Naive thymus-derived CD8-positive, alpha-beta T cell (primary cell): Measurements from ENCODE around the gene LMOD2. TPM values are rescaled to one million over a fixed set of nuclear protein-coding genes. Genes with fewer than 3 reads are reported as not detected.
A peak's percentile ranks its signal among the peaks of the same experiment; 100 is the strongest.

ENCODE experiments used
- ATAC-seq, 2 donors: fragments of 150-1000 bp; cut with Tn5 transposase in 1 of 2; sonication (Bioruptor Pico), chemical (Tn5 transposase) in 1 of 2; 1 replicate in 1 of 2; 2 replicates in 1 of 2; pipeline ENCODE4 v1.10.0; 2021; ENCODE audit warnings: mild to moderate bottlenecking in 2 of 2, moderate library complexity in 2 of 2
- POLR2A ChIA-PET: fragments of 350-600 bp; sonication (Branson Sonifier 250); formaldehyde crosslinking; loops from one replicate; lab custom pipeline; 2021; ENCODE audit warnings: antibody characterized with exemption; lab: Charles Lee
- DNase-seq, 10 donors: peaks; one replicate each; pipeline versions ENCODE4 v3.0.0 to v3.0.0-alpha.2; 2020 to 2022
- H3K27ac Mint-ChIP-seq, 10 donors: one replicate each; pipeline ENCODE4 v1.8.0; 2020 to 2022; ENCODE audit warnings: mild to moderate bottlenecking in 10 of 10, mixed read lengths in 10 of 10, moderate library complexity in 4 of 10, inconsistent platforms in 1 of 10
- H3K27me3 Mint-ChIP-seq, 5 donors: one replicate each; pipeline ENCODE4 v1.8.0; 2021 to 2022; ENCODE audit warnings: mixed read lengths in 5 of 5
- H3K36me3 Mint-ChIP-seq, 3 donors: one replicate each; pipeline ENCODE4 v1.8.0; 2020 to 2022; ENCODE audit warnings: mixed read lengths in 3 of 3, mild to moderate bottlenecking in 2 of 3, inconsistent platforms in 1 of 3
- H3K4me1 Mint-ChIP-seq, 4 donors: one replicate each; pipeline ENCODE4 v1.8.0; 2021 to 2022; ENCODE audit warnings: mixed read lengths in 4 of 4
- H3K4me3 Mint-ChIP-seq, 10 donors: one replicate each; pipeline ENCODE4 v1.8.0; 2020 to 2022; ENCODE audit warnings: mild to moderate bottlenecking in 10 of 10, mixed read lengths in 10 of 10, moderate library complexity in 6 of 10, inconsistent platforms in 1 of 10
- H3K9me3 Mint-ChIP-seq, 9 donors: one replicate each; pipeline ENCODE4 v1.8.0; 2020 to 2022; ENCODE audit warnings: mixed read lengths in 9 of 9, mild to moderate bottlenecking in 3 of 9, inconsistent platforms in 1 of 9, moderate library complexity in 1 of 9
- polyA plus RNA-seq, 3 donors: library from polyadenylated mRNA; unstranded; fragments of 300-500 nt; fragmentation: Illumina TruSeq; gene quantifications; one replicate each; pipeline ENCODE4 v1.2.3, GENCODE V29; 2021
- total RNA-seq, 8 experiments: library from RNA in 2 of 8; stranded (reverse) in 2 of 8; gene quantifications; one replicate each; pipeline ENCODE4 v1.2.3 and lab custom pipeline; 2021 to 2026

LMOD2 gene
- total and polyA plus RNA-seq, 5 experiments from 2014 or later, result 0.06 to 0.23 (median 0.20) TPM; not detected in 2

GRCh38 chr7:123679614-123680013 lies 23.9 kb downstream of the LMOD2 start:
- ATAC-seq (no peak), DNase-seq (no peak)
- POLR2A ChIA-PET, result no interaction called here
- Mint-ChIP-seq H3K36me3 (peaks cover 0 to 34% (median 0%) of the 10 kb centered on the region in 3 donors), H3K9me3 (no peaks in the 10 kb centered on the region), H3K27me3 (no peaks in the 10 kb centered on the region), H3K27ac (no peak overlapping the region), H3K4me1 (no peaks in the 10 kb centered on the region), H3K4me3 (no peak overlapping the region)

- POLR2A ChIA-PET, result no interaction called here
- no peak overlapping the region for H3K27ac Mint-ChIP-seq
- H3K27me3 Mint-ChIP-seq, result no peaks in the 10 kb centered on the region
- no peak overlapping the region for H3K4me3 Mint-ChIP-seq
- no peaks in the 10 kb centered on the region for H3K4me1 Mint-ChIP-seq
- H3K9me3 Mint-ChIP-seq, result no peaks in the 10 kb centered on the region
- peaks cover 0 to 44% (median 0%) of the 10 kb centered on the region in 3 donors for H3K36me3 Mint-ChIP-seq
- ATAC-seq, result no peak
- DNase-seq, result no peak
Observed at GRCh38 chr7:123680580-123680979, 24.9 kb downstream of the LMOD2 start.

- Mint-ChIP-seq H3K4me3 (no peak overlapping the region), H3K4me1 (no peaks in the 10 kb centered on the region), H3K27me3 (no peaks in the 10 kb centered on the region), H3K9me3 (no peaks in the 10 kb centered on the region), H3K27ac (no peak overlapping the region), H3K36me3 (peaks cover 0 to 46% (median 0%) of the 10 kb centered on the region in 3 donors)
- ATAC-seq (no peak), DNase-seq (no peak)
- POLR2A ChIA-PET, result no interaction called here
Observed at GRCh38 chr7:123681561-123681960, 25.9 kb downstream of the LMOD2 start.

GRCh38 chr7:123682690-123683089 lies 27.0 kb downstream of the LMOD2 start:
- H3K9me3 Mint-ChIP-seq, result no peaks in the 10 kb centered on the region
- H3K4me3 Mint-ChIP-seq, result no peak overlapping the region
- H3K27me3 Mint-ChIP-seq, result no peaks in the 10 kb centered on the region
- H3K27ac Mint-ChIP-seq, result no peak overlapping the region
- ATAC-seq, result no peak
- POLR2A ChIA-PET, result interaction anchor here (1.1 kb wide), 1 partner anchor 66 kb away, joined by 4 read pairs; the partner anchor contains the start of gene WASL
- peak in 4 of 10 donors; percentile 22 to 47 (median 45) for DNase-seq
- H3K36me3 Mint-ChIP-seq, result peaks cover 0 to 55% (median 0%) of the 10 kb centered on the region in 3 donors
- no peaks in the 10 kb centered on the region for H3K4me1 Mint-ChIP-seq

GRCh38 chr7:123687161-123687560 lies 31.5 kb downstream of the LMOD2 start:
- no peaks in the 10 kb centered on the region for H3K9me3 Mint-ChIP-seq
- POLR2A ChIA-PET, result no interaction called here
- H3K27ac Mint-ChIP-seq, result peak overlapping the region in 4 of 10 donors; percentile 22 to 70 (median 62)
- ATAC-seq (no peak), DNase-seq (no peak)
- peaks cover 0 to 72% (median 2%) of the 10 kb centered on the region in 3 donors for H3K36me3 Mint-ChIP-seq
- peaks cover 0 to 2% (median 0%) of the 10 kb centered on the region in 4 donors for H3K4me1 Mint-ChIP-seq
- no peaks in the 10 kb centered on the region for H3K27me3 Mint-ChIP-seq
- H3K4me3 Mint-ChIP-seq, result no peak overlapping the region

- Mint-ChIP-seq H3K9me3 (no peaks in the 10 kb centered on the region), H3K36me3 (peaks cover 0 to 77% (median 7%) of the 10 kb centered on the region in 3 donors), H3K4me3 (no peak overlapping the region), H3K4me1 (peaks cover 0 to 2% (median 0%) of the 10 kb centered on the region in 4 donors), H3K27me3 (no peaks in the 10 kb centered on the region), H3K27ac (peak overlapping the region in 2 of 10 donors; percentile 22 to 70)
- DNase-seq, result no peak
- POLR2A ChIA-PET, result no interaction called here
- ATAC-seq, result no peak
Observed at GRCh38 chr7:123687727-123688126, 32.1 kb downstream of the LMOD2 start.

- DNase-seq, result no peak
- no peaks in the 10 kb centered on the region for H3K27me3 Mint-ChIP-seq
- H3K4me3 Mint-ChIP-seq, result no peak overlapping the region
- peaks cover 0 to 2% (median 0%) of the 10 kb centered on the region in 4 donors for H3K4me1 Mint-ChIP-seq
- POLR2A ChIA-PET, result no interaction called here
- H3K9me3 Mint-ChIP-seq, result no peaks in the 10 kb centered on the region
- ATAC-seq, result no peak
- peaks cover 0 to 72% (median 7%) of the 10 kb centered on the region in 3 donors for H3K36me3 Mint-ChIP-seq
- peak overlapping the region in 2 of 10 donors; percentile 43 to 80 for H3K27ac Mint-ChIP-seq
Observed at GRCh38 chr7:123689250-123689649, 33.6 kb downstream of the LMOD2 start.

GRCh38 chr7:123690550-123690949 lies 34.9 kb downstream of the LMOD2 start:
- ATAC-seq (no peak), DNase-seq (no peak)
- peaks cover 0 to 71% (median 7%) of the 10 kb centered on the region in 3 donors for H3K36me3 Mint-ChIP-seq
- POLR2A ChIA-PET, result no interaction called here
- H3K4me1 Mint-ChIP-seq, result peaks cover 0 to 2% (median 0%) of the 10 kb centered on the region in 4 donors
- no peak overlapping the region for H3K4me3 Mint-ChIP-seq
- no peaks in the 10 kb centered on the region for H3K9me3 Mint-ChIP-seq
- no peaks in the 10 kb centered on the region for H3K27me3 Mint-ChIP-seq
- no peak overlapping the region for H3K27ac Mint-ChIP-seq

- no peak for ATAC-seq
- peaks cover 0 to 72% (median 11%) of the 10 kb centered on the region in 3 donors for H3K36me3 Mint-ChIP-seq
Observed at GRCh38 chr7:123692471-123692877, 36.8 kb downstream of the LMOD2 start.

GRCh38 chr7:123695944-123696677 lies 40.4 kb downstream of the LMOD2 start:
- POLR2A ChIA-PET, result no interaction called here
- ATAC-seq, result no peak
- no peaks in the 10 kb centered on the region for H3K4me1 Mint-ChIP-seq
- no peaks in the 10 kb centered on the region for H3K9me3 Mint-ChIP-seq
- H3K27ac Mint-ChIP-seq, result no peak overlapping the region
- no peak for DNase-seq
- no peaks in the 10 kb centered on the region for H3K27me3 Mint-ChIP-seq
- no peak overlapping the region for H3K4me3 Mint-ChIP-seq
- H3K36me3 Mint-ChIP-seq, result peaks cover 0 to 68% (median 11%) of the 10 kb centered on the region in 3 donors

More at GRCh38 chr7:123692471-123692877, 36.8 kb downstream of the LMOD2 start:
- Mint-ChIP-seq H3K4me3 (no peak overlapping the region), H3K4me1 (peaks cover 0 to 2% (median 0%) of the 10 kb centered on the region in 4 donors), H3K9me3 (no peaks in the 10 kb centered on the region), H3K27me3 (no peaks in the 10 kb centered on the region), H3K27ac (peak overlapping the region in 1 of 10 donors; percentile 34)
- no peak for DNase-seq
- POLR2A ChIA-PET, result no interaction called here

GRCh38 chr7:123705211-123705901 lies 49.7 kb downstream of the LMOD2 start:
- POLR2A ChIA-PET, result no interaction called here
- Mint-ChIP-seq H3K4me3 (no peak overlapping the region), H3K36me3 (peaks cover 0 to 58% (median 9%) of the 10 kb centered on the region in 3 donors), H3K4me1 (peaks cover 0 to 3% (median 2%) of the 10 kb centered on the region in 4 donors), H3K27ac (peak overlapping the region in 6 of 10 donors; percentile 1 to 54 (median 10)), H3K9me3 (no peaks in the 10 kb centered on the region), H3K27me3 (no peaks in the 10 kb centered on the region)
- no peak for DNase-seq
- ATAC-seq, result no peak

GRCh38 chr7:123709525-123709924 lies 53.9 kb downstream of the LMOD2 start:
- no peak for ATAC-seq
- no peaks in the 10 kb centered on the region for H3K27me3 Mint-ChIP-seq
- peaks cover 0 to 41% (median 9%) of the 10 kb centered on the region in 3 donors for H3K36me3 Mint-ChIP-seq
- peaks cover 11 to 41% (median 34%) of the 10 kb centered on the region in 4 donors for H3K4me1 Mint-ChIP-seq
- POLR2A ChIA-PET, result interaction anchor here (1.0 kb wide), 1 partner anchor 39 kb away, joined by 3 read pairs; the partner anchor contains the start of gene WASL
- H3K27ac Mint-ChIP-seq, result no peak overlapping the region
- no peak for DNase-seq
- H3K9me3 Mint-ChIP-seq, result no peaks in the 10 kb centered on the region
- H3K4me3 Mint-ChIP-seq, result no peak overlapping the region

GRCh38 chr7:123710683-123711082 lies 55.0 kb downstream of the LMOD2 start:
- peaks cover 20 to 50% (median 44%) of the 10 kb centered on the region in 4 donors for H3K4me1 Mint-ChIP-seq
- peak overlapping the region in 3 of 10 donors; percentile 12 to 44 (median 17) for H3K27ac Mint-ChIP-seq
- H3K36me3 Mint-ChIP-seq, result peaks cover 0 to 35% (median 6%) of the 10 kb centered on the region in 3 donors
- H3K27me3 Mint-ChIP-seq, result no peaks in the 10 kb centered on the region
- POLR2A ChIA-PET, result interaction anchor here (1.0 kb wide), 1 partner anchor 38 kb away, joined by 3 read pairs; the partner anchor contains the start of gene WASL
- ATAC-seq, result no peak
- H3K9me3 Mint-ChIP-seq, result no peaks in the 10 kb centered on the region
- no peak for DNase-seq
- H3K4me3 Mint-ChIP-seq, result no peak overlapping the region
